Measurements from ENCODE around the gene HACD1.
"Not testable (repeated sequence)": the region's sequence is repeated elsewhere in the genome, so short reads cannot be mapped to it uniquely, and the experiment has no call there.

The HACD1 gene

GRCh38 chr10:17644485-17644943 is 27.3 kb upstream of the HACD1 start:
- peak overlapping the region; percentile 91 for H3K4me3 ChIP-seq (ENCODE audit: low read length)
- no peak for DNase-seq (ENCODE audit: low read depth, low spot score)

GRCh38 chr10:17643755-17644484 is 26.7 kb upstream of the HACD1 start, which contains the start of gene STAM:
TSS of gene STAM (plus strand) at chr10:17644151. CDS start at chr10:17644340, 189 bp downstream.
- peak; percentile 92 for DNase-seq (ENCODE audit: low read depth, low spot score)

GRCh38 chr10:17643339-17643754 is 26.2 kb upstream of the HACD1 start:
- no peak for DNase-seq (ENCODE audit: low read depth, low spot score)
- peak overlapping the region; percentile 91 for H3K4me3 ChIP-seq (ENCODE audit: low read length)

More at GRCh38 chr10:17643755-17644484, 26.7 kb upstream of the HACD1 start, which contains the start of gene STAM:
- H3K4me3 ChIP-seq (ENCODE audit: low read length), result peak within 1 kb of the TSS; percentile 91

- no peak for DNase-seq (ENCODE audit: low read depth, low spot score)
- no peak overlapping the region for H3K4me3 ChIP-seq (ENCODE audit: low read length)
Observed at GRCh38 chr10:17640331-17640816, 23.2 kb upstream of the HACD1 start.

- no peak overlapping the region for H3K4me3 ChIP-seq (ENCODE audit: low read length)
- DNase-seq (ENCODE audit: low read depth, low spot score), result no peak
Observed at GRCh38 chr10:17637869-17638268, 20.7 kb upstream of the HACD1 start.

GRCh38 chr10:17633353-17633752 is 16.2 kb upstream of the HACD1 start:
- H3K4me3 ChIP-seq (ENCODE audit: low read length), result no peak overlapping the region
- DNase-seq (ENCODE audit: low read depth, low spot score), result no peak

- not testable (repeated sequence) for H3K4me3 ChIP-seq (ENCODE audit: low read length); DNase-seq (ENCODE audit: low read depth, low spot score)
Observed at GRCh38 chr10:17632590-17632989, 15.4 kb upstream of the HACD1 start.

- DNase-seq (ENCODE audit: low read depth, low spot score), result no peak
- no peak overlapping the region for H3K4me3 ChIP-seq (ENCODE audit: low read length)
Observed at GRCh38 chr10:17626656-17627055, 9.5 kb upstream of the HACD1 start.

- DNase-seq (ENCODE audit: low read depth, low spot score), result no peak
- H3K4me3 ChIP-seq (ENCODE audit: low read length), result no peak overlapping the region
Observed at GRCh38 chr10:17624996-17625395, 7.8 kb upstream of the HACD1 start.

GRCh38 chr10:17622061-17622460 is 4.9 kb upstream of the HACD1 start:
- H3K4me3 ChIP-seq (ENCODE audit: low read length), result no peak overlapping the region
- no peak for DNase-seq (ENCODE audit: low read depth, low spot score)

GRCh38 chr10:17616403-17617030 is 657 bp downstream of the HACD1 start:
- DNase-seq (ENCODE audit: low read depth, low spot score), result no peak
- H3K4me3 ChIP-seq (ENCODE audit: low read length), result peak overlapping the region; percentile 68

GRCh38 chr10:17609523-17610079 is 7.6 kb downstream of the HACD1 start:
- DNase-seq (ENCODE audit: low read depth, low spot score), result peak; percentile 83
- peak overlapping the region; percentile 3 for H3K4me3 ChIP-seq (ENCODE audit: low read length)

GRCh38 chr10:17607603-17608332 is 9.4 kb downstream of the HACD1 start:
- no peak overlapping the region for H3K4me3 ChIP-seq (ENCODE audit: low read length)
- peak; percentile 76 for DNase-seq (ENCODE audit: low read depth, low spot score)

GRCh38 chr10:17607060-17607459 is 10.1 kb downstream of the HACD1 start:
- no peak overlapping the region for H3K4me3 ChIP-seq (ENCODE audit: low read length)
- no peak for DNase-seq (ENCODE audit: low read depth, low spot score)

- no peak for DNase-seq (ENCODE audit: low read depth, low spot score)
- no peak overlapping the region for H3K4me3 ChIP-seq (ENCODE audit: low read length)
Observed at GRCh38 chr10:17606547-17607040, 10.6 kb downstream of the HACD1 start.

- H3K4me3 ChIP-seq (ENCODE audit: low read length), result no peak overlapping the region
- DNase-seq (ENCODE audit: low read depth, low spot score), result no peak
Observed at GRCh38 chr10:17605936-17606335, 11.2 kb downstream of the HACD1 start.

- H3K4me3 ChIP-seq (ENCODE audit: low read length), result no peak overlapping the region
- no peak for DNase-seq (ENCODE audit: low read depth, low spot score)
Observed at GRCh38 chr10:17599089-17599488, 18.1 kb downstream of the HACD1 start.

- no peak for DNase-seq (ENCODE audit: low read depth, low spot score)
- no peak overlapping the region for H3K4me3 ChIP-seq (ENCODE audit: low read length)
Observed at GRCh38 chr10:17597386-17597785, 19.8 kb downstream of the HACD1 start.

- no peak for DNase-seq (ENCODE audit: low read depth, low spot score)
- H3K4me3 ChIP-seq (ENCODE audit: low read length), result no peak overlapping the region
Observed at GRCh38 chr10:17590969-17591645, 26.1 kb downstream of the HACD1 start.

Measured in Jurkat, Clone E6-1 (cell line).